GM23338 (cell line): ENCODE measurements around the gene ATAD2B. TPM values are rescaled to one million over a fixed set of nuclear protein-coding genes. Genes with fewer than 3 reads are reported as not detected.

Experiments
- CREB1 ChIP-seq: fragments of 250-450 bp; sonication (Bioruptor Pico); IDR thresholded peaks from 2 replicates; pipeline ENCODE4 v1.5.0; 2020; ENCODE audit warnings: low read depth, mild to moderate bottlenecking, moderate library complexity
- EZH2phosphoT487 ChIP-seq: fragments of 200-600 bp; sonication (generic); IDR thresholded peaks from one replicate; pipeline ENCODE4 v1.8.1; 2018; ENCODE audit warnings: antibody characterized with exemption; ENCODE audit not compliant: unreplicated experiment
- JUNB ChIP-seq: IDR thresholded peaks from one replicate; pipeline ENCODE4 v1.6.1; 2016; ENCODE audit warnings: antibody characterized with exemption; ENCODE audit not compliant: unreplicated experiment
- POLR2AphosphoS5 ChIP-seq: IDR thresholded peaks from 2 replicates; pipeline ENCODE4 v1.6.1; 2016; ENCODE audit warnings: antibody characterized with exemption, low read depth
- ZNF114 ChIP-seq: fragments of 250-450 bp; sonication (Bioruptor Pico); IDR thresholded peaks from 2 replicates; pipeline ENCODE4 v1.5.0; 2020; ENCODE audit warnings: mild to moderate bottlenecking, moderate library complexity
- polyA plus RNA-seq: library from polyadenylated mRNA; unstranded; fragments of >200 nt; fragmentation: Nextera tagmentation; extraction: Ambion mirVana; gene quantifications from 2 replicates; pipeline ENCODE4 v1.2.1, GENCODE V29; 2016
- total RNA-seq: library from RNA; depleted of rRNA; stranded (reverse); fragments of >200 nt; shearing (Covaris generic); gene quantifications from 2 replicates; pipeline ENCODE4 v1.2.3, GENCODE V29; 2014
- TF ChIP-seq, protein P1 (sequence below): fragments of 250-450 bp; sonication (Bioruptor Pico); IDR thresholded peaks from 2 replicates; pipeline ENCODE4 v1.5.0; 2020; ENCODE audit warnings: mild to moderate bottlenecking, moderate library complexity
- TF ChIP-seq, protein P2 (sequence below): IDR thresholded peaks from 2 replicates; pipeline ENCODE4 v1.6.1; 2016; ENCODE audit warnings: antibody characterized with exemption
- TF ChIP-seq, protein P3 (sequence below), 2 experiments: fragments of 200-600 bp in 1 of 2; sonication (generic) in 1 of 2; conservative IDR thresholded peaks; 2 replicates each; pipeline versions ENCODE4 v1.5.1 to v1.6.1; 2016 to 2017; ENCODE audit warnings: antibody characterized with exemption in 2 of 2, low read depth in 2 of 2, mild to moderate bottlenecking in 2 of 2, moderate library complexity in 1 of 2

The ATAD2B gene
- total and polyA plus RNA-seq, 2 experiments from 2014 or later, result 12.4 to 19.3 TPM

- TF ChIP-seq, protein P1, sequence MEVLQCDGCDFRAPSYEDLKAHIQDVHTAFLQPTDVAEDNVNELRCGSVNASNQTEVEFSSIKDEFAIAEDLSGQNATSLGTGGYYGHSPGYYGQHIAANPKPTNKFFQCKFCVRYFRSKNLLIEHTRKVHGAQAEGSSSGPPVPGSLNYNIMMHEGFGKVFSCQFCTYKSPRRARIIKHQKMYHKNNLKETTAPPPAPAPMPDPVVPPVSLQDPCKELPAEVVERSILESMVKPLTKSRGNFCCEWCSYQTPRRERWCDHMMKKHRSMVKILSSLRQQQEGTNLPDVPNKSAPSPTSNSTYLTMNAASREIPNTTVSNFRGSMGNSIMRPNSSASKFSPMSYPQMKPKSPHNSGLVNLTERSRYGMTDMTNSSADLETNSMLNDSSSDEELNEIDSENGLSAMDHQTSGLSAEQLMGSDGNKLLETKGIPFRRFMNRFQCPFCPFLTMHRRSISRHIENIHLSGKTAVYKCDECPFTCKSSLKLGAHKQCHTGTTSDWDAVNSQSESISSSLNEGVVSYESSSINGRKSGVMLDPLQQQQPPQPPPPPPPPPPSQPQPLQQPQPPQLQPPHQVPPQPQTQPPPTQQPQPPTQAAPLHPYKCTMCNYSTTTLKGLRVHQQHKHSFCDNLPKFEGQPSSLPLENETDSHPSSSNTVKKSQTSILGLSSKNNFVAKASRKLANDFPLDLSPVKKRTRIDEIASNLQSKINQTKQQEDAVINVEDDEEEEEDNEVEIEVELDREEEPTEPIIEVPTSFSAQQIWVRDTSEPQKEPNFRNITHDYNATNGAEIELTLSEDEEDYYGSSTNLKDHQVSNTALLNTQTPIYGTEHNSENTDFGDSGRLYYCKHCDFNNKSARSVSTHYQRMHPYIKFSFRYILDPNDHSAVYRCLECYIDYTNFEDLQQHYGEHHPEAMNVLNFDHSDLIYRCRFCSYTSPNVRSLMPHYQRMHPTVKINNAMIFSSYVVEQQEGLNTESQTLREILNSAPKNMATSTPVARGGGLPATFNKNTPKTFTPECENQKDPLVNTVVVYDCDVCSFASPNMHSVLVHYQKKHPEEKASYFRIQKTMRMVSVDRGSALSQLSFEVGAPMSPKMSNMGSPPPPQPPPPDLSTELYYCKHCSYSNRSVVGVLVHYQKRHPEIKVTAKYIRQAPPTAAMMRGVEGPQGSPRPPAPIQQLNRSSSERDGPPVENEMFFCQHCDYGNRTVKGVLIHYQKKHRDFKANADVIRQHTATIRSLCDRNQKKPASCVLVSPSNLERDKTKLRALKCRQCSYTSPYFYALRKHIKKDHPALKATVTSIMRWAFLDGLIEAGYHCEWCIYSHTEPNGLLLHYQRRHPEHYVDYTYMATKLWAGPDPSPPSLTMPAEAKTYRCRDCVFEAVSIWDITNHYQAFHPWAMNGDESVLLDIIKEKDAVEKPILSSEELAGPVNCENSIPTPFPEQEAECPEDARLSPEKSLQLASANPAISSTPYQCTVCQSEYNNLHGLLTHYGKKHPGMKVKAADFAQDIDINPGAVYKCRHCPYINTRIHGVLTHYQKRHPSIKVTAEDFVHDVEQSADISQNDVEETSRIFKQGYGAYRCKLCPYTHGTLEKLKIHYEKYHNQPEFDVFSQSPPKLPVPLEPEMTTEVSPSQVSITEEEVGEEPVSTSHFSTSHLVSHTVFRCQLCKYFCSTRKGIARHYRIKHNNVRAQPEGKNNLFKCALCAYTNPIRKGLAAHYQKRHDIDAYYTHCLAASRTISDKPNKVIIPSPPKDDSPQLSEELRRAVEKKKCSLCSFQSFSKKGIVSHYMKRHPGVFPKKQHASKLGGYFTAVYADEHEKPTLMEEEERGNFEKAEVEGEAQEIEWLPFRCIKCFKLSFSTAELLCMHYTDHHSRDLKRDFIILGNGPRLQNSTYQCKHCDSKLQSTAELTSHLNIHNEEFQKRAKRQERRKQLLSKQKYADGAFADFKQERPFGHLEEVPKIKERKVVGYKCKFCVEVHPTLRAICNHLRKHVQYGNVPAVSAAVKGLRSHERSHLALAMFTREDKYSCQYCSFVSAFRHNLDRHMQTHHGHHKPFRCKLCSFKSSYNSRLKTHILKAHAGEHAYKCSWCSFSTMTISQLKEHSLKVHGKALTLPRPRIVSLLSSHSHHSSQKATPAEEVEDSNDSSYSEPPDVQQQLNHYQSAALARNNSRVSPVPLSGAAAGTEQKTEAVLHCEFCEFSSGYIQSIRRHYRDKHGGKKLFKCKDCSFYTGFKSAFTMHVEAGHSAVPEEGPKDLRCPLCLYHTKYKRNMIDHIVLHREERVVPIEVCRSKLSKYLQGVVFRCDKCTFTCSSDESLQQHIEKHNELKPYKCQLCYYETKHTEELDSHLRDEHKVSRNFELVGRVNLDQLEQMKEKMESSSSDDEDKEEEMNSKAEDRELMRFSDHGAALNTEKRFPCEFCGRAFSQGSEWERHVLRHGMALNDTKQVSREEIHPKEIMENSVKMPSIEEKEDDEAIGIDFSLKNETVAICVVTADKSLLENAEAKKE, result no peak
- TF ChIP-seq POLR2AphosphoS5, result no peak
- no peak for TF ChIP-seq EZH2phosphoT487
- no peak for TF ChIP-seq JUNB
- TF ChIP-seq, protein P2, sequence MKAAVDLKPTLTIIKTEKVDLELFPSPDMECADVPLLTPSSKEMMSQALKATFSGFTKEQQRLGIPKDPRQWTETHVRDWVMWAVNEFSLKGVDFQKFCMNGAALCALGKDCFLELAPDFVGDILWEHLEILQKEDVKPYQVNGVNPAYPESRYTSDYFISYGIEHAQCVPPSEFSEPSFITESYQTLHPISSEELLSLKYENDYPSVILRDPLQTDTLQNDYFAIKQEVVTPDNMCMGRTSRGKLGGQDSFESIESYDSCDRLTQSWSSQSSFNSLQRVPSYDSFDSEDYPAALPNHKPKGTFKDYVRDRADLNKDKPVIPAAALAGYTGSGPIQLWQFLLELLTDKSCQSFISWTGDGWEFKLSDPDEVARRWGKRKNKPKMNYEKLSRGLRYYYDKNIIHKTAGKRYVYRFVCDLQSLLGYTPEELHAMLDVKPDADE, result no peak
- TF ChIP-seq ZNF114, result no peak
- TF ChIP-seq, protein P3, sequence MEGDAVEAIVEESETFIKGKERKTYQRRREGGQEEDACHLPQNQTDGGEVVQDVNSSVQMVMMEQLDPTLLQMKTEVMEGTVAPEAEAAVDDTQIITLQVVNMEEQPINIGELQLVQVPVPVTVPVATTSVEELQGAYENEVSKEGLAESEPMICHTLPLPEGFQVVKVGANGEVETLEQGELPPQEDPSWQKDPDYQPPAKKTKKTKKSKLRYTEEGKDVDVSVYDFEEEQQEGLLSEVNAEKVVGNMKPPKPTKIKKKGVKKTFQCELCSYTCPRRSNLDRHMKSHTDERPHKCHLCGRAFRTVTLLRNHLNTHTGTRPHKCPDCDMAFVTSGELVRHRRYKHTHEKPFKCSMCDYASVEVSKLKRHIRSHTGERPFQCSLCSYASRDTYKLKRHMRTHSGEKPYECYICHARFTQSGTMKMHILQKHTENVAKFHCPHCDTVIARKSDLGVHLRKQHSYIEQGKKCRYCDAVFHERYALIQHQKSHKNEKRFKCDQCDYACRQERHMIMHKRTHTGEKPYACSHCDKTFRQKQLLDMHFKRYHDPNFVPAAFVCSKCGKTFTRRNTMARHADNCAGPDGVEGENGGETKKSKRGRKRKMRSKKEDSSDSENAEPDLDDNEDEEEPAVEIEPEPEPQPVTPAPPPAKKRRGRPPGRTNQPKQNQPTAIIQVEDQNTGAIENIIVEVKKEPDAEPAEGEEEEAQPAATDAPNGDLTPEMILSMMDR (conservative IDR thresholded peaks at IDR 0.05; ENCODE audit: low read depth in 2 of 2), result no peak
- TF ChIP-seq CREB1 (CRISPR knock-in tag), result no peak
Observed at GRCh38 chr2:23904692-23905091, 22.2 kb downstream of the ATAD2B start (continued).
